HG03064 (cell line): Measurements from ENCODE around the gene UBA7.
"Not testable (repeated sequence)": the region's sequence is repeated elsewhere in the genome, so short reads cannot be mapped to it uniquely, and the experiment has no call there.

Source experiments
- ATAC-seq: cut with Tn5 transposase; IDR thresholded peaks from one replicate; pipeline ENCODE4 v1.9.1; 2021; ENCODE audit warnings: low read depth; ENCODE audit not compliant: unreplicated experiment

Gene UBA7

DNA sequence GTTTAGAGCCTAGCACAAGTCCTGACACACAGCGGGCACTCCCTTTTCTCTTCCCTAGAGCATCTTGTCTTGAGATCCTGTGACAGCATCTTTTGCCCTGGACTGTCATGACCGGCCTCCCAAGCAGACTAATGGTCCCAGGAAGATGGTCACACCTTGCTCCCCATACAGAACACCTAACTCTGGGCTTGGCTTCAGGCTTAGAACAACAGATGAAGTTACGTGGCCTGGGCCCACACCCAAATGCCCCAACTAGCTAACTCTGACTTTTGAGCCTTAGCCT lies 26.6 kb downstream of the UBA7 start:
- ATAC-seq, result no peak

DNA sequence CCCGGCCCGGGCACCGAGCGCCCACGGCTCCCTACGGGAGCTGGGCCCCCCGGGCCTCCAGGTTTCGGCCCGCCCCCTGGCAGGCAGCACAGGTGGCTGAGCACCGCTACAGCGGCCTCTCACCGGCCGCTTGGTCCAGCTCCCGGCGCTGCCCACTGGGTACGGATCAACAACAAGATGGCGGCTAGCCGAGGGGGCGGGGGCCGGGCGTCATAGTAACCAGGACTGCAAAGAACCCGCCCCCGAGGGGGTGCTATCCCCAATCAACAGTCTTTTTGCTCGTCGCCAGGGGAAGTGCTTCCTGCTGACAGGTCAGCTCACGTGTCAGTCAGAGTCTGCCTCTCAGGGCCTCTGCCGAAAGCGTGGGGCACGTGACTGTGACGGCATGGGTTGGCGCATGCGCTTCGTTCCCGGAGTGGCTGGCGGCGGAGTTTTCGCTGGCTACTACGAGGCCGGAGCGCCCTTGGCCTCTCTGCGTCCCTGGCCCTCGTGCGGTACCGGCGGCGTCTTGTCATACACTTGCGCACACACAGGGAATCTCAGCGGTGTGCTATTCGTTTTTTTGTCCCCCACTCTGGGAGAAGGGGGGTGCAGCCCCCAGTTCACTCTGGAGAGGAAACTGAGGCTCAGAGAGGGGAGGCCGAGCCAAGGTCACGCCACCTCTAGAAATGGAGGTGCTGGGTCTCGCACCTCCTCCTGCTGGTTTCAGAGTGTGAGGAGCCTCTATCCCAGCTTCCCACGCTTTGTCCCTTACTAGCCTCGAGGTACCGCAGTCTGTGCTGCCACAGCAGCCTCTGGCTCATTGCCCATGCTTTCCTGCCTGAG lies 27.2 kb downstream of the UBA7 start, which contains the start of gene IP6K1:
TSS of gene IP6K1 (minus strand) at position 186 of the 825 bp plus-strand sequence. CDS start 38,502 bp downstream, outside the sequence.
- ATAC-seq, result peak; percentile 98

DNA sequence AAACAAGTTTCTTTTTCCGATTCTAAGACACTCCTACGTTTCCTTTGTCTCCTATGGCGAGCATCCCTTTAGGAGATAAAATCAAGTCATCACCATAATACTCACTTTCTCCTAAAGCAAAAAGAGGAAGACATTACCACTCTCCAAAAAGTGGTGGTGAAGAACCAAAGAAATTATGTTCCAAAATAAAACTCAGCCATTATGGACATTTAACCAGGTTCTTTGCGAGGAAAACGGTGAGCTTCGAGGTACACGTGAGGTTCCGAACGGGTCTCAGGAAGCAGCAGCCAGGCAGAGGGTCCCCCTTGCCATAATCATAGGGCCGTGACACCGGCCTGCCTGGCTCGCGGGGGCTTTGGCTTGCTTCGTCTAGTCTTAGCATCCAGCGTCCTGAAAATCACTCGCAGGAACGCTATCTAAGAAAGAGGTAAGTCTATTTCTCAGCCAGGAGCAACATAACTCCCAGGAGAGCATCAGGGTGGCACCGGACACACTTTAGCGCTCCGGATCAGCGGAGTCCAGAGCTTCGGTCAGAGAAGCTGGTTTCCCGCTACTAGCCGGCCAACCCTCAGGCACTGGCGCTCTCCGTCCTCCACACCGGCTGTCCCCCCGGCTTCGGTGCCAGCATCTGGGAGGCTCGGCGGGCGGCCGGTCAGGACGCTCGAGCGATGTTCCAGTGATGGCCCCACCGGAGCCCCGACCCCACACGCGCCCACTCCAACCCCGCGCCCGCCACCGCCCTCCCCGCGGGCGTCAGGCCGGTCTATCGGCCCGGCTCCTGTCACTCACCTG lies 28.0 kb downstream of the UBA7 start:
- peak; percentile 35 for ATAC-seq

DNA sequence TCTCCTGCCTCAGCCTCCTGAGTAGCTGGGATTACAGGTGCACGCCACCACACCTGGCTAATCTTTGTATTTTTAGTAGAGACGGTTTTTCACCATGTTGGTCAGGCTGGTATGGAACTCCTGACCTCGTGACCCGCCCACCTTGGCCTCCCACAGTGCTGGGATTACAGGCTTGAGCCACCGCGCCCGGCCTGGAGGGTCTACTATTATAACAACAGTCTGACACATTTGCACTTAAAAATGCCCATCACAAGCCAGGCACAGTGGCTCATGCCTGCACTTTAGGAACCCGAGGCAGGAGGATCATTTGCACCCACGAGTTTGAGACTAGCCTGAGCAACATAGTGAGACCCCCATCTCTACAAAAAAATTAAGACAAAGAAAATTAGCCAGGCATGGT lies 31.5 kb downstream of the UBA7 start:
- ATAC-seq, result not testable (repeated sequence)

DNA sequence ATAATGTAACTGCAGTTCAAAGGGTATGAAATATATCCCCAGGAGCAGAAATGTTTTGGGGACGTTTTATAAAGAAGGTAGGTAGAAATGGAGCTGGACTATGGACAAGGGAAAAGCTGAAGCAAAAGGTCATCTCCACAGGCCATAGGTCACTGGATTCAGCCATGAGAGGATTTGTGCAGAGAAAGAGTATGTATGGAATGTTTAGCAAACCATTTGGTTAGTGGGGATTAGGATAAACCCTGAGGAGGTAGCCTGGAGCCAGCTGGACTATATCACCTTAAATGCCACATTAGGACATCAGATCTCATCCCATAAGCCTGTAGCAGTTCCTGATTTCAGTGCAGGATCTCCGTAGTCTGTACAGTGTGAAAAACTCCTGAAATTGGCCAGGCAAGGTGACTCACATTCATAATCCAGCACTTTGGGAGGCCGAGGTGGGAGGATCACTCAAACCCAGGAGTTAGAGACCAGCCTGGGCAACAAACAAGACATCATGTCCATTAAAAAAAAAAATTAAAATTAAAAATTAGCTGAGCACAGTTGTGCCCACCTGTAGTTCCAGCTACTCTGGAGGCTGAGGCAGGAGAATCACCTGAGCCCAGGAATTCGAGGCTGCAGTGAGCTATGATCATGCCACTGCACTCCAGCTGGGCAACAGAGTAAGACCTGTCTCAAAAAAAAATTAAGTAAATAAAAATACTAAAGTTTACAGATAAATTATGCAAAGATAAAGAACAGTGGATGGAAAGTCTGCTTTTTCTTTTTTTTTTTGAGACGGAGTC lies 32.1 kb downstream of the UBA7 start:
- ATAC-seq, result no peak

DNA sequence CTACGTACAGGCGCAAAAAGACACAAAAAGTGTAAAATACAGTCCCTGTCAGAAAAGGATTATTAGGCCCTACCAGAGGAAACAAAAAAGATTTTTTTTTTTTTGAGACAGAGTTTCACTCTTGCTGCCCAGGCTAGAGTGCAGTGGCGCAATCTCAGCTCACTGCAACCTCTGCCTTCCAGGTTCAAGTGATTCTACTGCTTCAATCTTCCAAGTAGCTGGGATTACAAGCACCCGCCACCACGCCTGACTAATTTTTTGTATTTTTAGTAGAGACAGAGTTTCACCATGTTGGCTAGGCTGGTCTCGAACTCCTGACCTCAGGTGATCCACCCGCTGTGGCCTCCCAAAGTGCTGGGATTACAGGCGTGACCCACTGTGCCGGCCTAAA lies 32.8 kb downstream of the UBA7 start:
- ATAC-seq, result not testable (repeated sequence)

DNA sequence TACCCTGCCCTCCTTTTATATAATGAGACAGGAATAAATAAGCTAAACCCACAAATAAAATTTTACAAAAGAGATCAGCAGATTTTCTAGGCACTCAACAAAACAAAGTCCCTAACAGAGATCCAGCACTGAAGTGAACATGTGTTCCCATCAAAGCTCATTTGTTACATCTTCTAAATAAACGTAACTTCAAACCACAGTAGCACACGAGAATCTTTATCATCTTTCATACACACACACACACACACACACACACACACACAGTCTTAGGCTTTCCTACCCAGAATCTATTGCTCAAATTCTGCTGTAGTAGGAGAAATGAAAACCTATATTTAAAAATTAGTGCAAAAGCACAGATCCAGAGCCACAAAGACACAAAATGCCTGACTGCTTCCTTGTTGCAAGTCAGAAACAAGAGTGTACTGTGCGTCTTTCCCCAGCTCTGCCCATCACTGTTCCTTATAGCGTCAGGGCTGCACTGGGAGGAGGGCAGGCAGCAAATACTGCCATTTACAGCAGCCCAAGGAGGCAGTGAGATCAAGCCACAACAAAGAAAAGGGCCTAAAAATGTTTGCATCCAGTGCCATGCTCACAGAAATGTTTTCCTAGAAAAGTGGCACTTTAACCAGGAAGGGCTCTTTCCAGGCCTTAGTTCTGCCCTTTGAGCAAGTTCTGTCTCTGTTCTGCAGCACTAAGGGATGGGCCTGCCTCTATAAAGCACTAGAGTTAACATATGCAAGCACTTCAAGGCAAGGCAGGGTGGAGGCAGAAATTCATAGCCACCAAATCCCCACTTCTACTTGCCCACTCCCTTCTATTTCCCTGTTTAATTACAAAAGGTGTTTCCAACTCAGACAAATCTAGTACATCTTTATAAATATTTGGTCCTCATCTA lies 33.4 kb downstream of the UBA7 start:
- ATAC-seq, result no peak

DNA sequence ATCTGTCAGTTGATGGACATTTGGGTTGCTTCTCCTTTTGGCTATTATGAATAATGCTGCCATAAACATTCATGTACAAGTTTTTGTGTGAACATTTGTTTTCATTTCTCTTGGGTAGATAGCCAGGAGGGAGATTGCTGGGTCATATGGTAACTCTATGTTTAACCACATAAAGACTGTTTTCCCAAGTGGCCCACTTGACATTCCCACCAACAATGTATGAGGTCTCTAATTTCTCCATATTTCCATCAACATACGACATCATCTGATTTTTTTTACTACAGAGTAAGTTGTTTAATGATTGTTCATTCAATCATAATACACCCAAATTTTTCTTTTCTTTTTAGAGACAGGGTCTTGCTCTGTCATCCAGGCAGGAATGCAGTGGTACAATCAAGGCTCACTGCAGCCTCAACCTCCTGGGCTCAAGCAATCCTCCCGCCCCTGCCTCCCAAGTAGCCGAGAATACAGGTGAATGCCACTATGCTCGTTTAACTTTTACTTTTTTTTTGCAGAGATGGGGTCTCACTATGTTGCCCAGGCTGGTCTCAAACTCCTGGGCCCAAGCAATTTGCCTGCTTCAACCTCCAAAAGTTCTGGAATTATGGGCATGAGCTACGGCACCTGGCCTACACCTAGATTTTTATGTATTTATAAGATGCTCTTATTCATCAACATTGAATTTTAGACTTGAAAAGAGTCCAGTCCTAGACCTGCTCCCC lies 34.2 kb downstream of the UBA7 start:
- ATAC-seq, result no peak

DNA sequence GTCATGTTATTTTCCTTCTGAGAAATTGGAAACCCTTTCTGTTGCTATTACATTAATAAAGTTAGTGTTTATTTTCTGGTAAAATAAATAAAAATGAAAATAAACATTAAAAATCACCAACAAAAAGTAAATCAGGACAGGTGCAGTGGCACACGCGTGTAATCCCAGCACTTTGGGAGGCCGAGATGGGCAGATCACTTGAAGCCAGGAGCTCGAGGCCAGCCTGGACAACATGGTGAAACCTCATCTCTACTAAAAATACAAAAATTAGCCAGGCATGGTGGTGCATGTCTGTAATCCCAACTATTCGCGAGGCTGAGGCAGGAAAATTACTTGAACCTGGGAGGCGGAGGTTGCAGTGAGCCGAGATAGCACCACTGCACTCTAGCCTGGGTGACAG lies 37.7 kb downstream of the UBA7 start:
- not testable (repeated sequence) for ATAC-seq

DNA sequence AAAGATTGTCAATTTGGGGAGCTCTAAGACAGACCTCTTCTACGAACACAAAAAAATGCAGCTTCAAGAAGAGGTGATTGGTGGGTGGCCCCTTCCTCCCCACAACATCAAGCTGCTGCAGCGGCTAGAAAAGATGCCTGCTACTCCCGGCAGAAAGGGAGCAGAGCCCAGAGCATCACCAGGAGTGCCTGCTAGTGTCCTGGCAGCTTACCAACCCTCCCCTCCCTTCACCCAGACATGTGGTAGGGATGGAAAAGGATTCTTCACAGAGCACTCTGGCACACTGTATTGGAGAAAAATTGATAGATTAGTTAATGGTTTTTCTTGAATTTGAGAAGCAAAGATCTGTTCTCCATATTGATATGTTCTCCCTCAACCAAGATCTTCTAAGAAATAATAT lies 38.2 kb downstream of the UBA7 start:
- ATAC-seq, result no peak

DNA sequence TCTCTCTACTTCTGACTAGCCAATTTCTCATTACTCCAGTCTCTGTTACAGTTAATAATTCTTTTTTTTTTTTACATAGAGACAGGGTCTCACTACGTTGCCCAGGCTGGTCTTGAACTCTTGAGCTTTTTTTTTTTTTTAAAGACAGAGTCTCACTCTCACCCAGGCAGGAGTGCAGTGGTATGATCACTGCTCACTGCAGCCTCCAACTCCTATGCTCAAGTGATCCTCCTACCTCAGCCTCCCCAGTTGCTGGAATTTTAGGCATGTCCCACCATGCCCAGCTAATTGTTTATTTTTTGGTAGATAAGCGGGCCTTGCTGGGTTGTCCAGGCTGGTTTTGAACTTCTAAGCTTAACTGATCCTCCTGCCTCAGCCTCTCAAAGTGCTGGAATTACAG lies 41.0 kb downstream of the UBA7 start:
- no peak for ATAC-seq

DNA sequence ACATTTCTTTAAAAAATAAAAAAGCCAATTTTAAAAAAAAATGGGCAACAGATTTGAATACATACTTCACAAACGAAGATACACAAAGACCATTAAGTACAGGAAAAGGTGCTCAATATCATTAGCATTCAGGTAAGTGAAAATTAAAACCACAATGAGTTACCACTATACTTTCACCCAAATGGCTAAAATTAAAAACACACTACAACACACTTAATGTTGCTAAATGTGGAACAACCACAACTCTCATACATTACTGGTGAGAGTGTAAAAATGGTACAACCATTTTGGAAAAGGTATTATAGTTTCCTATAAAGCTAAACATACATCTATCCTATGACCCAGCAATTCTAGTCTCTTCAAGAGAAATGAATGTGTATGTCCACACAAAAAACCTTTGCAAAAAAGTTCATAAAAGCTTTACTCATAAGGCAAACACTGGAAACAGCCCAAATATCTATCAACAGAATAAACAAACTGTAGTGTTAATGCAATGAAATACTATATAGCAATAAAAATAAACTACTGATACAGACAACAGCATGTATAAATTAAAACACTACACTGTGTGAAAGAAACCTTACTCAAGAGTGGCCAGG lies 42.3 kb downstream of the UBA7 start:
- ATAC-seq, result no peak

DNA sequence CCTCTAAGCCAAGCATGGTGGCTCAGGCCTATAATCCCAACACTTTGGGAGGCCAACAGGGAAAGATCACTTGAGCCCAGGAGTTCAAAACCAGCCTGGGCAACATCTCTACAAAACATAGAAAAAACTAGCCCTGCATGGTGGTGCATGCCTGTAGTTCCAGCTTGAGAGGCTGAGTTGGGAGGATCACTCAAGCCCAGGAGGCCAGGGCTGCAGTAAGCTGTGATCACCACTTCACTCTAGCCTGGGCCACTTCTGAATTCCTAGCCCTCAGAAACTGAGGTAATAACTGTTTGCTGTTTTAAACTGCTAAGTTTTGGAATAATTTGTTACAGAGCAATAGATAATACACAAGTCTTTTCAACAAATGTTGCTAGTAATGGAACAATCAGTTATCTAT lies 43.8 kb downstream of the UBA7 start:
- no peak for ATAC-seq

DNA sequence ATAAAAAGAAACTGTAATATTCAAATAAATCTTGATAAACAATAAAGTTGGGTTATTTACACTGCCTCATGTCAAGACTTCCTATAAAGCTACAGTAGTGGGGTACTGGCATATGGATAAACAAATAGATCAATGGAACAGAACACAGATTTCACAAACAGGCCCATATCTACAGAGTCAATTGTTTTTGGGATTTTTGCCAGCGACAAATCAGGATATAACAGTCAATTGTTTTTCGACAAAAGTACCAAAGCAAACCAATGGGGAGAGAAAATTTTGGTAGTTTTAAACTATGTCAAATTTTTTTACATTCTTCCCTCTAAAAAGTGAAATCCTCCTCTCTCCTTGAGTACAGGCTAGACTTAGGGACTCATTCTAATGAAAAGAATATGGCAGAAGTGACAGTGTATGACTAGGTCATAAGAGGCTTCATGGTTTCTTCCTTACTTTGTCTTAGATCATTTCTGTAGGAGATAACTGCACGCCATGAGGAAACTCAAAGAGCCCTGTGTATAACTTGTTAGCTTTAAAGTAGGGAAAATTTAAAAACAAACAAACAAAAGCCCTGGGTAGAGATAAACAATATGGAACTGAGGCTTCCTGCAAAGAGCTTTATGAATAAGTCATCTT lies 44.4 kb downstream of the UBA7 start:
- no peak for ATAC-seq

DNA sequence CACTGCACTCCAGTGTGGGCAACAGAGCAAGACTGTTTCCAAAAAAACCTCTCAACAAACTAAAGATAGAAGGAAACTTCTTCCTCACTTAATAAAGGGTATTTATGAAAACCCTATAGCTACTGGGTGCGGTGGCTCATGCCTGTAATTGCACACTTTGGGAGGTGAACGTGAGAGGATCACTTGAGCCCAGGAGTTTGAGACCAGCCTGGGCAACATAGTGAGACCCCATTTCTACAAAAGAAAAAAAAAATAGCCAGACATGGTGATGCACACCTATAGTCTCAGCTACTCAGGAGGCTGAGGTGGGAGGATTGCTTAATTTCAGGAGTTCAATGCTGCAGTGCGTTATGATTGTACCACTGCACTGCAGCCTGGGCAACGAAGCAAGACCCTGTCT lies 49.8 kb downstream of the UBA7 start:
- ATAC-seq, result no peak

DNA sequence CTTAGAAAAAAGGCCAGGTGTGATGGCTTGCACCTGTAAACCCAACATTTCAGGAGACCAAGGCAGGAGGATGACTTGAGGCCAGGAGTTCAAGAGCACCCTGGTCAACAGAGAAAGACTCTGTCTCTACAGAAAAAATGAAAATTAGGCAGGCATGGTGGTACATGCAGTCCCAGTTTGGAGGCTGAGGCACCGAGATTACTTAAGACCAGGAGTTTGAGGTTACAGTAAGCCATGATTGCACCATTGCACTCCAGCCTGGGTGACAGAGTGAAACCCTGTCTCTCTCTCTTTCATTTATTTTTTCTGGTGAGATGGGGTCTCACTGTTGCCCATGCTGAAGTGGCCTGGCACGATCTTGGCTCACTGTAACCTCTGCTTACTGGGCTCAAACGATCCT lies 52.1 kb downstream of the UBA7 start:
- no peak for ATAC-seq

DNA sequence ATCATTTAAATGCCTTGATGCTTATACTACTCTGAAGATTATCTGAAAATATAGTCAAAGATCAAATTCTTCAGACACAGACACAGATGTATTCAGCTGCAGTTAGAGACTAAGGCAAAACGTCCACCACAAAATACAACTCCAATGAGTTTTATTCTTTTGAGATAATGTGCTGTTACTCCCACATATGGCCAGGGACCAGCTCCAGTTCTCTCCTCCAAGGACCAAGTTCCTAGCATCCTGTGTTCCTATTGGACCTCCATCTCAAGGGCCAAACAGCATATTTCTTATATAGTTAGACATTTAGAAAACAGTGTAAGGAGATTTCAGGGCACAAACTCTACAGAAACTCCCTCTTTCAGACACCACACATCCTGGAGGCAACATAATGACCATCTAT lies 54.5 kb downstream of the UBA7 start:
- ATAC-seq, result no peak

DNA sequence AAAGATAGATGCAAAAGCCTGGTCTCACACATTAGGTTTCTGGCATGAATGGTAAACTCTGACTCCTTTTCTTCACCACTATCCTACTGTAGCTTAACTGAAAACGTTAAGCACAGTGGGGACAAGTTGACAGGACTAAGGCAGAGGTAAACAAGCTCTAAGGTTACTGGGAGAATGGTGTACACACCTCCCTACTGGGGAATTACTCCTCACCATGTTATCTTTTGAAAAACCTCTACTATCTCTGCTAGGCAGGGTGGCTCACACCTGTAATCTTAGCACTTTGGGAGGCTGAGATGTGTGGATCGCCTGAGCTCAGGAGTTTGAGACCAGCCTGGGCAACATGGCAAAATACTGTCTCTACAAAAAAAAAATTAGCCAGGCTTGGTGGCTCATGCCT lies 56.6 kb downstream of the UBA7 start:
- no peak for ATAC-seq

DNA sequence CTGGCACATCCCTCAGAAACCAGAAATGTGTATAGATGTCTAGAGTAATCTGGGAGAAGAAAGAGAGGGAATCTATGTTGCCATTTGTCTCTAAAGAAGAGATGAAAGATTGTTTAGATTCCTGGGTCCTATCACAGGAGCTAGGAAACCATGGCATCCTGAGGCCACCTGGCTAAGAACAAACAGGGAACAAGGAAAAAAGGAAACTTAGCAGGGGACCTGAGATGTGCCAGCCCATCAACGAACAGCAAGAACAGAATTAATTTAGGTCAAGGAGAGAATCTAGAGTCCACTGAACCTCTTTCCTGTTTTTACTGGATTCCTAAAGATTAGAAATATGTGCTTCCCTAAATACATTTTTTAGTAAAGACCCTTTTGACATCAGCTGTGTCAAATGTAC lies 57.7 kb downstream of the UBA7 start:
- no peak for ATAC-seq
